Vagina (tissue), 2 donors: Measurements from ENCODE around the gene PEX13. TPM values are rescaled to one million over a fixed set of nuclear protein-coding genes. Genes with fewer than 3 reads are reported as not detected.

Source experiments
- DNase-seq, 2 donors: peaks; one replicate each; pipeline ENCODE4 v3.0.0-alpha.2; 2017; ENCODE audit errors: extremely low spot score in 2 of 2
- H3K27ac ChIP-seq: fragments of 200-600 bp; sonication (generic); one replicate; pipeline ENCODE4 v1.5.1; 2019
- H3K27me3 ChIP-seq: fragments of 200-600 bp; sonication (generic); one replicate; pipeline ENCODE4 v1.5.1; 2019
- H3K36me3 ChIP-seq, 2 donors: fragments of 200-600 bp; sonication (generic); one replicate each; pipeline ENCODE4 v1.5.1; 2017 to 2019
- H3K4me1 ChIP-seq: fragments of 200-600 bp; sonication (generic); one replicate; pipeline ENCODE4 v1.5.1; 2019
- H3K4me3 ChIP-seq, 2 donors: fragments of 200-600 bp; sonication (generic); 1 replicate in 1 of 2; 2 replicates in 1 of 2; pipeline ENCODE4 v1.5.1; 2016 to 2019
- H3K9me3 ChIP-seq: fragments of 200-600 bp; sonication (generic); one replicate; pipeline ENCODE4 v1.5.1; 2019
- CTCF ChIP-seq, 3 experiments: fragments of 450-650 bp in 2 of 3; fragments of 200-600 bp in 1 of 3; sonication (generic) in 1 of 3; IDR thresholded peaks; one replicate each; pipeline ENCODE4 v1.5.1; 2017 to 2019; ENCODE audit warnings: antibody characterized with exemption in 3 of 3, mild to moderate bottlenecking in 2 of 3, moderate library complexity in 2 of 3
- POLR2A ChIP-seq, 2 donors: fragments of 450-650 bp; IDR thresholded peaks; one replicate each; pipeline ENCODE4 v1.6.1; 2017; ENCODE audit warnings: antibody characterized with exemption in 2 of 2, mild to moderate bottlenecking in 2 of 2, moderate library complexity in 2 of 2
- POLR2AphosphoS5 ChIP-seq, 2 donors: sonication (generic); formaldehyde crosslinking; IDR thresholded peaks; one replicate each; pipeline ENCODE4 v1.9.0; 2017; ENCODE audit warnings: antibody characterized with exemption in 2 of 2, mild to moderate bottlenecking in 2 of 2, low read depth in 1 of 2; ENCODE audit not compliant: insufficient read depth in 1 of 2
- intact Hi-C: fragments of 100-400 bp; cut with DNase I; formaldehyde crosslinking; loops from one replicate; pipeline ENCODE4 v1.15.1; 2023
- small RNA-seq: library from RNA; depleted of rRNA; stranded (forward); fragments of <200 nt; gene quantifications from one replicate; pipeline ENCODE3, GENCODE V24; 2016
- total RNA-seq: library from RNA; depleted of rRNA; stranded (reverse); fragments of >200 nt; gene quantifications from one replicate; pipeline ENCODE4 v1.2.3, GENCODE V29; 2016

Gene PEX13
- total RNA-seq, 1 donor from 2014 or later, result 18.7 TPM

DNA sequence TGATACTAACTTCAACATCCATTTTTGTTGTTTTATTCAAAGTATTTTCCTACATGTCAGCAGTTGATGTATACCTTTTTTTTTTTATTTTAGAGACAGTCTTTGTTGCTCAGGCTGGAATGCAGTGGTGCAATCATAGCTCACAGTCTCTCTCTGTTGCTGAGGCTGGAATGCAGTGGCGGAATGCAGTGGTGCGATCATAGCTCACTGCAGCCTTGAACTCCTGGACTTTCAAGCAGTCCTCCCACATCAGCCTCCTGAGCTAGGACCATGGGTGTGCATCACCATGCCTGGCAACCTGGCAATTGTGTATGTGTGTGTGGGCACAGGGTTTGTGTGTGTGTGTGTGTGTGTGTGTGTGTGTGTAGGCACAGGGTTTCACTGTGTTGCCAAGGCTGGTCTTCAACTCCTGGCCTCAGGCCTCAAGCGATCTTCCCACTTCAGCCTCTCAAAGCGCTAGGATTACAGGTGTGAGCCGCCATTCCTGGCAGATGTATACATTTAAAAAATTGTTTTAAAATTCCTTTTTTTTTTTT lies 72.9 kb downstream of the PEX13 start:
- no peak for DNase-seq
- H3K9me3 ChIP-seq, result no peaks in the 10 kb centered on the region
- H3K4me1 ChIP-seq, result no peaks in the 10 kb centered on the region
- peaks cover 0 to 28% of the 10 kb centered on the region in 2 donors for H3K36me3 ChIP-seq
- no peak overlapping the region for H3K27ac ChIP-seq
- intact Hi-C loops, result no loop called here
- TF ChIP-seq POLR2A (IDR thresholded peaks at IDR 0.05) (no peak), CTCF (IDR thresholded peaks at IDR 0.05) (no peak), POLR2AphosphoS5 (IDR thresholded peaks at IDR 0.05; ENCODE audit: insufficient read depth in 1 of 2, low read depth in 1 of 2) (no peak)
- no peaks in the 10 kb centered on the region for H3K27me3 ChIP-seq
- H3K4me3 ChIP-seq, result no peak overlapping the region

GRCh38 chr2:61091485-61091884 lies 74.0 kb downstream of the PEX13 start:
- intact Hi-C loops, result no loop called here
- no peak for DNase-seq
- Histone ChIP-seq H3K36me3 (peaks cover 0 to 21% of the 10 kb centered on the region in 2 donors), H3K27ac (no peak overlapping the region), H3K4me1 (no peaks in the 10 kb centered on the region), H3K4me3 (no peak overlapping the region), H3K9me3 (no peaks in the 10 kb centered on the region), H3K27me3 (no peaks in the 10 kb centered on the region)
- TF ChIP-seq POLR2AphosphoS5 (IDR thresholded peaks at IDR 0.05; ENCODE audit: insufficient read depth in 1 of 2, low read depth in 1 of 2) (no peak), CTCF (IDR thresholded peaks at IDR 0.05) (no peak), POLR2A (IDR thresholded peaks at IDR 0.05) (no peak)

GRCh38 chr2:61096438-61096837 lies 78.9 kb downstream of the PEX13 start:
- no peaks in the 10 kb centered on the region for H3K9me3 ChIP-seq
- intact Hi-C loops, result no loop called here
- H3K36me3 ChIP-seq, result no peaks in the 10 kb centered on the region
- no peaks in the 10 kb centered on the region for H3K27me3 ChIP-seq
- no peak overlapping the region for H3K4me3 ChIP-seq
- no peak for TF ChIP-seq POLR2AphosphoS5 (IDR thresholded peaks at IDR 0.05; ENCODE audit: insufficient read depth in 1 of 2, low read depth in 1 of 2)
- TF ChIP-seq POLR2A (IDR thresholded peaks at IDR 0.05), result no peak
- no peak for TF ChIP-seq CTCF (IDR thresholded peaks at IDR 0.05)
- no peak overlapping the region for H3K27ac ChIP-seq
- no peaks in the 10 kb centered on the region for H3K4me1 ChIP-seq
- no peak for DNase-seq

DNA sequence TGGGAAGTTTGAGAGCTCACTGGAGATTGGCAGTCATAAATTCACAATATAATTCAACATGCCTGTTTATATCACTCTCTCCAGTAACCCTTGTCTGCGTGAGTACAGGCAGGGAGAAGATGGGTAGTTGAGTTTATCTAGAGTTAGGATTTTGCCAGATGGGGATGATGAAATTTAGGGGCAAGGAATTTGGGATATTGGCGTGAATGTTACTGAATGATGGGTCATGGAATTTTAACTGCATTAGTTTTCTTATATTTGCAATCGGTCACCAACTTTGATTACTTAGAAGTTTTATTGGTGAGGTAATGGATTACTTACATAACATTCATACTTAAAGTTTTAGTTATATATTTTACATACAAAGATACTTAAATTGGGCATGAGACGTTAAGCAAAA lies 83.3 kb downstream of the PEX13 start:
- TF ChIP-seq POLR2AphosphoS5 (IDR thresholded peaks at IDR 0.05; ENCODE audit: insufficient read depth in 1 of 2, low read depth in 1 of 2), result no peak
- no peak for TF ChIP-seq POLR2A (IDR thresholded peaks at IDR 0.05)
- no peak for TF ChIP-seq CTCF (IDR thresholded peaks at IDR 0.05)
- DNase-seq, result no peak
- intact Hi-C loops, result no loop called here
- no peak overlapping the region for H3K4me3 ChIP-seq
- no peaks in the 10 kb centered on the region for H3K36me3 ChIP-seq
- no peaks in the 10 kb centered on the region for H3K9me3 ChIP-seq
- no peaks in the 10 kb centered on the region for H3K27me3 ChIP-seq
- H3K4me1 ChIP-seq, result no peaks in the 10 kb centered on the region
- no peak overlapping the region for H3K27ac ChIP-seq

Small RNA genes lying within 50 kb of the gene (small RNA-seq; reads per million reads assigned to genes)
- not detected for gene RNA5SP95

Other genes with a start within 250 kb of the PEX13 start
- gene REL, start 136.1 kb upstream of the PEX13 start, total RNA-seq, result 29.0 TPM
- gene PUS10, start 535 bp downstream of the PEX13 start, total RNA-seq, result 3.2 TPM
- gene SANBR, start 48.2 kb downstream of the PEX13 start, total RNA-seq, result 7.9 TPM
- 8.8 TPM for gene C2orf74, start 144.5 kb downstream of the PEX13 start, total RNA-seq